ENCODE results near the gene SLC24A4.

Gene SLC24A4

DNA sequence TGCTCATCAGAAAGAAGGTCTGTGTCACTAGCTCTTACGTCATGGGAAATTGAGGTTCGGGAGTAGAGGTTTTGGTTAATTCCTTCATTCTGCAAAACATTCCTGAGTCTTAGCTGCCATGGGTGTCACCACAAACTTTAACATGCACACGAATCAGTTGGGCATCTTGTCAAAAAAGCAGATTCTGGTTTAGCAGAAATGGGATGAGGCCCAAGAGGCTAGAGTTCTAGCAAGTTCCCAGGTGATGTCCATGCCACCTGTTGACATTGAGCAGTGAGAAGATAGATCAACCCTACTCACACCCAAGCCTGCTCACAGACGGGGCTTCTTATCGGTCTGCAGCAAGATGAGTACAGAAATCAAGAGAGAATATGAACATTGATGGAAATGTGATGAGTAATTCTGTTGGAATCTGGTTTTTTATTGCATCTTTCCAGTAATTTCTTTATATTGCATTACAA is 179.0 kb downstream of the SLC24A4 start:
- DNase-seq (ENCODE audit: low spot score), result no peak

DNA sequence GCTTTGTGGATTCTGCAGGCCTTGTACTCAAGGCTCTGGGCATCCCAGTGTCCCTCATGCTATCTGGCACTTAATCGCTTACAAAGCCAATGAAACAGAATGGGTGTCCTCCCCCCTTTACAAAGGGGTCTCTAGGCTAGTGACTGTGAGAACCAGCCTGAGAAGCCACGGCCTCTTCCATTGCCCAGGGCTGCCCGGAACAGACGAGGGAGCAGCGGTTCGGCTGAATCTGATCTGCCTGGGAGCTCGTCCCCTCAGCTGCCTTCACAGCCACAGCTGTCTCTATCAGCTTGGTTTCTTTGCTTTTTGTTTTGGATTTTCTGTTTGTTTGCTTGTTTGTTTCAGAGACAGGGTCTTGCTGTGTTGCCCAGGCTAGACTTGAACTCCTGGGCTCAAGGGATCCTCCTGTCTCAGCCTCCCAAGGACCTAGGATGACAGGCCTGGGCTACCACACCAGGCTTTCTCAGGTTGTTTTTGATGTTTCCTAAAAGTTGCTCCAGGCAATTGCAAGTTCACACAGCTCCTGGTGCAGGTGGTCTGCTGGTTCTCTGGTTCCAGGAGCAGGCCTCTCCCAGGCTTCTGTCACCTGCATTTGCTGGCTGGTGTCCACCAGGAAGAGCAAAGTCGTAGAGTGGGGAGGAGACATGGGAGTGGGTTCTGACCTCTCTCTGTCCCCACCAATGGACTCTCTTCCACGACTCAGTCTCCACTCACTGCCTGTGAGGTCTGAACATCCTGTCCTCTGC is 179.7 kb downstream of the SLC24A4 start:
- DNase-seq (ENCODE audit: low spot score), result no peak

DNA sequence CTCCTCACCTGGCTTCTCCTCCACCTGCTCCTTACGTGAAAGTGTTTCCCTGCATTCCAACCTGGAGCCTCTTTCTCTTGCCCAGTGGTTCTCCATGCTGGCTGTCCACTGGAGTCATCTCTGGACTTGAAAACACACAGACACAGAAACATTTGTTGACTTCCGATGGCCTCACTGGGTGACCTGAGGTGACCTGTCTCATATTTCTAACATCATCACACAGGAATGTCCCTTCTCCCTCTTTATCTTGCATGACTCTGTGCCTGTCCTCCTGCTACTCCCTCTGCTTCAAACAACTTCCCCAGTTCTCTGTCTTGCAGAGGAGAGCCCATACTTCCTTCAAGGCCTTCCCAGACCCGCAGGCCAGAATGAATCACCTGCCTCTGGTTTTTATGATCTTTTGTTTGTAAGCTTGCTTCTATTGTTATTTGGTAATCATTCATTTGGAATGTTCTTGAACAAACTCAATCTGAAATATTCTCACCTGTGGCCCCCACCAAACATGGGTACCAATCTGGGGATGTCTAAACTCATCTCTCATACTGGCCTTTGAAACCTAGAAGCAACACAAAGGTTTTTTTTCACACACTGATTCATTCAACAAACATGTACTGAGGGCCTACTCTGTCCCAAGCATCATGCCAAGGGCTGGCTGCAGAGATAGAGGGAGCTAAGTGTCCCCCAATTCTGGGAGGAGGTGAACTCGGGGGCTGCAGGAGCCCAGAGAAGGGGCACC is 181.0 kb downstream of the SLC24A4 start:
- no peak for DNase-seq (ENCODE audit: low spot score)

DNA sequence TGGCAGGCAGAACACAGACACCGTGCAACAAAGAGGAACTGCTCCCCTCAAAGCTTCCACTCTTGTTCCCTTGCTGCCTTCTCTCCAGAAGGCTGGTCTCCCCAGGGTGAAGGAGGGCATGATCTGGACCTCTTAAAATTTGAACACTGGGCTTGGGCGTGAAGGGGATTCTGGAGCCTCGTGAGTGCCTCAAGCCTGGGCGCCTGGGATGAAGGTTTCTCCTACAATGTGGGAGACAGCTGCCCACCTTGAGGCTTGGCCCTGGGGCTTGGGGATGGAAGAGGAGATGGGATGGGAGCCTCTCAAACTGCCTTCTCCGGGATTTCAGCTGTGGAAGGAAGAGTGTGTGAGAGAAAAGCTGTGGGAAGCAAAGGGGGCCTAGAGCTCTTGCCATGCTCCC is 182.9 kb downstream of the SLC24A4 start:
- no peak for DNase-seq (ENCODE audit: low spot score)

- no peak for DNase-seq (ENCODE audit: low spot score)
Observed at GRCh38 chr14:92506231-92506630, 183.3 kb downstream of the SLC24A4 start.

DNA sequence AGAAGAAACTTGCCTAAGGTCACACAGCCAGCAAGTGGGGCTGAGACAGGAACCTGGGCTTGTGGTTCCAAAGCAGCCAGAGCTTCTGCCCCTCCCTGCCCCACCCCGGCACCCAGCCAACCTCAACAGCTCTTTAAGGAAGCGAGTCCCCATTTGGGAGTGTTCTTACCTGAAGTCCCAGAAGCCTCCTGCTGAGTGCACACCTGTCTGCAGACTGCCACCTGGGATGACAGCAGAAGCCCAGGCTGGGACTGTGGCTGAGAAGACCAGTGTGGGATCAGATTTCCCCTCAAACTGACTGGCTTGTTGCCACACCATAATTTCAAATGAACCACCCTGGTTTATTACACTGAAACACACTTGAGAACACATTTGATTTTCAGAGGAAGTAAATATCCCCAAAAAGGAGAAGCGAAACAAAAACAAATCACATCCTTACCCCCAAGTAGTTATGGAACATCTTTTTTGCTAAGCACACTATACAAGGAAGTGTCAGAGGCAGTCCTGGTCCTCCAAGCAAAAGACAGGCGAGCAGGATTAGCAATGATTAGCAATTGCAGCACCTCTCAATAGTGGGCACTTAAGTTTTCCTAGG is 184.3 kb downstream of the SLC24A4 start:
- no peak for DNase-seq (ENCODE audit: low spot score)

- DNase-seq (ENCODE audit: low spot score), result no peak
Observed at GRCh38 chr14:92510972-92511371, 188.0 kb downstream of the SLC24A4 start.

DNA sequence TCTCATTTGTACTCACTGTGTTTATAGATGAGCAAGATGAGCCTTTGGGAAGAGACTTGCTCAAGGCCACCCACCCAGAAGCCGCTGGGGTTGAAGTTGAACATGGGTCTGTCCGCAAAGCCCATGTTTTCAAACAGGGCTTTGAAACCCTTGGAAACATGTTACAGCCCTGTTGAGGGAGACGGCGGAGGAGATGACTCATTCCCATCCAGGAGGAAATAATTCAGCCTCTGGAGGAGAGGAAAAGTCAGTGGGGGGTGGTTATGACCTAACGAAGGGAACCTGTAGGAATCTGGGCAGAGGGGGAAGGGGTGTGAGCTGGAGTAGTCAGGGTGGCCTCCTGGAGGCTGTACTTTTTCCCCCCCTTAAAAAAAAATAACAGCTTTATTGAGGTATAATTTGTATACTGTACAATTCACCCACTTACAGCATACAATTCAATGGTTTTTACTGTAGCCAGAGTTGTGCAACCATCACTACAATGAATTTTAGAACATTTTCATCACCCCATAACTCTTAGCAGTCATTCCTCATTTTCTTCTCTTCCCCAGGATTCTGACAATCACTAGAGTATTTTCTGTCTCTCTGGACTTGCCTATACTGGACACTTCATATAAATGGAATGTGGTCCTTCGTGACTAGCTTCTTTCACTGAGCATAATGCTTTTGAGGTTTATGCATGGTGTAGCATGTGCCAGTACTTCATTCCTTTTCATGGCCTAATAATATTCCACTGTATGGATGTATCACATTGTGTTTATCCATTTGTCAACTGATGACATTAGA is 188.7 kb downstream of the SLC24A4 start:
- no peak for DNase-seq (ENCODE audit: low spot score)

GRCh38 chr14:92512807-92513203 is 189.8 kb downstream of the SLC24A4 start:
- DNase-seq (ENCODE audit: low spot score), result no peak

- no peak for DNase-seq (ENCODE audit: low spot score)
Observed at GRCh38 chr14:92513204-92513965, 190.4 kb downstream of the SLC24A4 start, which contains the start of gene RIN3. Gene RIN3, plus strand, starts transcription at chr14:92513781. Its CDS starts 152 bp downstream, at chr14:92513933.

- no peak for DNase-seq (ENCODE audit: low spot score)
Observed at GRCh38 chr14:92513966-92514843, 191.2 kb downstream of the SLC24A4 start.

DNA sequence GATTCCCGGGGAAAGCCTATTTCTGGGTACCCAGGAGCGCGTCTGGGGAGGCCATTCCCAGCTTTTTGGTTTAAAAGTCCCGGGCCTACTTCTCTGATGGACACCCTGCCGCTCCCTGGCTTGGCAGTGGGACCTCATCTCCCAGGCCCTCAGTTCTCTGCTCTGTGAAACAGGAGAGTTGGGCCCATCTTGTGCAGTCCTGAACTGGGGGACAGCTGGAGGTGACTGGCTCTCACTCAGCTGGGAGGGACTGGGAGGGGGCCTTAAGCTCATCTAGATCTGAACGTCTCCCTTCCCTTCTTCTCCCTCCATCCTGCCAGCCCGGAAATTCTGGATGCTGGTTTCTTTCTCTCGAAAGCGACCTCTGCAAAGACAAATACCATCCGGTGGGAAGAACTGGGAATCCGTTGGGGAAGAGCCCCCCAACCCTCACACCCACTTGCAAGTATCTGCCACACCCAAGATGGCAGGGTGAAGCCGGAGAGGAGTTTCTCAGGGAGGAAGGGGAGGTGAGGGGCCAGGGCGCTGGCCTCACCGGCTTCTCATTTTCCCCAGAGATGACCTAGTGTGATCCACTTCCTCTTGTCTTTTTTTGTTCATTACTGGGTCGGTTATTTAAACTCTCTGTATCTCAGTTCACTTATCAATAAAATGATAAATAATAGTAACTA is 192.0 kb downstream of the SLC24A4 start:
- no peak for DNase-seq (ENCODE audit: low spot score)

DNA sequence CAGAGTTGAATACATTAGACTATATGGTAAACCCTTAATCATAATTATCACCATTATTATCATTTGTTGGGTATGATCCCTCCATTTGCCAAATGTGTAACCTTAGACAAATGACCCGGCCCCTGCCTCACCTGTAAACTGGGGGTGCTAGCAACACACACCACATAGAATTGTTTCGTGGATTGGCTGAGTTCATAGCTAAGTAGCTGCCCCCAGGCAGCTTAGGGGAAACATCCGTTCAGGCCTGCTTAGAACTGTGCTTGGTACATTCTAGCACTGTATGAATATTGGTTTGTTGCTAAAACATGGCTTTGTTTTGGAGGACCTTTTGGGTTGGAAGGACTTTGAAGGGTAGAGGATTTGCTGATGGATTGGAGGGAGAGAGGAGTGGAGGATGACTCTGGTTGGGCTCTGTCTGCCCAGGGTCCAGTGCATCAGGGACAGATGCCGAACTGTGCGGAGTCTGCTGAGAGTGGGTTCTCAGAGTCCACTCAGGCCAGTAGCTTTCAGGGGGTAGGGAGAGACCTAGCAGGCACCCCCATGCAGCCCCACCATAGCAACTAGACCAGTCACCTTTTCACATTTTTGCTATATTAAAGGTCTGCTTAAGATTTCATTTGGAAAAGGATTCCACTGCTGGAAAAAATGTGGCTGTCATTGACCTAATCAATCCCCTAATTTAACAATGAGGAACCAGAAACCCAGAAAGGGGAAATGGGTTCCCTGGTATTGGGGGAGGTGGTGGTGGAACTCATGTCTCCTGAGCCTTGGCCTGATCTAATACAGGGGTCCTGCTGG is 192.8 kb downstream of the SLC24A4 start:
- no peak for DNase-seq (ENCODE audit: low spot score)

DNA sequence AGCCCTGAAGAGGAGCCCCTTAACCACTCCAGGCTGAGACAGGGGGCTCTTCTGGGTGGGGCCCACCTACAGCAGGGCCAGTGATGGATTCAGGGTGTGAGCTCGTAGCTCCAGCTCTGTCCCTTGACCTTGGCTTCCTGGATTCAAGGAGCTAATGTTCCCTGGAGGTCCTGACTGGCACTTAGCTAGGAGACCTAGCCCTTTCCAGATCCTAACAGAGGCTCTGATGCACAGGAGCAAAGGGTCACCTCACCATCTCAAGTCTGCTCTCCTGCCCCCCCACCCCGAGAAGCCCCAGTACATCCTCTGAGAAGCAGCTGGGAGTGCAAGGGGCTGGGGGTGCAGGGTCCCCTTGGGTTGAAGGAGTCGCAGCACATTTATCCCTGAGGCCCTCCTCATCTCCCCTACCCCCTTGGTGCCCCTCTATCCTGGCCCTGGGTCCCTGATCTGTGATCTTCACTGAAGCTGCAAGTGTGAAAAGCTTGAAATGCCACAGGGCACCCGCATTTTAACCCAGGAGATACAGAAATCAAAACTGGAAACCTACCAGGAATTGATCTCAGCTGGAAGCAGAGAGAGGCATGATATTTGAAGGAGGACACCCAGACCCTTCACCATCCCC is 193.5 kb downstream of the SLC24A4 start:
- no peak for DNase-seq (ENCODE audit: low spot score)

GRCh38 chr14:92516966-92517506 is 194.1 kb downstream of the SLC24A4 start:
- no peak for DNase-seq (ENCODE audit: low spot score)

DNA sequence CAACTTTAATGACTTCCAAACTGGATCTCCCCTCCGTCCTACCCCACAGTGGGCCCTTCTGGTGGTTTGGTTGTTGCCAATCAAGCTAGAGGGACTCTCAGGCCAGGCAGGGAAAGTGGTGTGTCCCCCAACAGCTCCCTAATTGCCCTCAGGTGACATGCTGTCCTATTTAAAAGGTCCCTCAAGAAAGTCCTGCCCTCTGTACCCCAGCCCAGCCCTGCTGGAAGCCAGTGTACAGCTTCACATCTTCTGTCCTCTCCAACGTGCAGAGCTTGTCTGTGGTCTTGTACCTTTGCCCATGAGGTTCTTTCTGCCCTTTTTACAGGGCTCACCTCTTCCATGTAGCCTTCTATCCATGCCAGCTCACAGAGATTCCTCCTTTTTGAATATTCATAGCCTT is 194.8 kb downstream of the SLC24A4 start:
- no peak for DNase-seq (ENCODE audit: low spot score)

DNA sequence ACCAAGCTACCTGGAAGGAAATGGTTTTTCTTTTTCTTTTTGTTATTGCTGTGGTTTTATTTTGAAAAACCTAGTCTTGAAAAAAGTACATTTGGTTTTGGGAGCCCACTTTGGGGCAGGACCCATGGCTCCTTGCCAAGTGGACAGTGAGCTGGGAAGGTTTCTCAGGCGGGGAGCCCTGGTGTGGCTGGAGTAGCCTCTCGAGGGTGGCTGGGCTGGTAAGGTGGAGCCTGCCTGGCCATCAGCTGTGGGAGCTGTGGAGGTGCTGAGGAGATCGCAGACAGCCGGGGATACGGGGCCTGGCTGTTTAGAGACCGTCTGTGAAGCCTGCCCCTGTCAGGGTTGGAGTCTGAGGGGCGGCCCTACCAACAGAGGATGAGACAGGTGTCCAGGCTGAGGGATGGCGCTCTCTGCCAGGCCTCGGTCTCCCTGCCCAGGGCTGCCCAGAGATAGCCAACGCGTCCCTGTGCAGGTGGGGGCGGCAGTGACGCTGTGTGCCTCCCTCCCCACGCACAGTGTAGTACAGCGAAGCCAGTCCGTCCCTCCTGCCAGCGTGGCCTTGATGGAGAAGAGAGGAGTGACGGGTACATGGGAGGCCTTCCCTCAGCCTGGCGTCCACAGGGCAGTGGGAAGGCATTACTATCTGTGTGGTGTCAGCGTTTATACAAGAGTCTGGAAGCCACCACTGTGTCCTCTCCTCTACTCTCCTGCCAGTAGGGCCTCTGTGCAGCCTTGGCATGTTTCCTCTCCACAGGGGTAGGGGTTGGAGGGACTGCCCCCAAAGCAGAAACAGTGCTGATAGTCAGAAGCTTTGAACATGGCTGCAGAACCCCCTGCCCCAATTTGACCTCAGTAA is 196.5 kb downstream of the SLC24A4 start:
- DNase-seq (ENCODE audit: low spot score), result no peak
